ENCODE results near the gene NOS1AP. TPM values are rescaled to one million over a fixed set of nuclear protein-coding genes. Genes with fewer than 3 reads are reported as not detected.

NOS1AP gene
- total and polyA plus RNA-seq, 2 donors from 2014 or later: 0.47 to 10.7 TPM

- TF ChIP-seq CTCF (IDR thresholded peaks at IDR 0.05; ENCODE audit: borderline replicate concordance, extremely low read depth, insufficient read depth): no peak
- H3K4me3 ChIP-seq (ENCODE audit: low read length in 3 of 3): no peak overlapping the region
- H3K4me1 ChIP-seq (ENCODE audit: control insufficient read depth in 2 of 3, insufficient read depth in 2 of 3, low read depth in 1 of 3, low read length in 3 of 3): peaks cover 6 to 18% (median 11%) of the 10 kb centered on the region in 3 donors
- no peaks in the 10 kb centered on the region for H3K36me3 ChIP-seq (ENCODE audit: control insufficient read depth in 2 of 3, insufficient read depth in 3 of 3, low read length in 3 of 3)
- intact Hi-C loops (cut with DNase I): no loop called here
- FAIRE-seq (no peak), DNase-seq (no peak)
- H3K27me3 ChIP-seq (ENCODE audit: control insufficient read depth, insufficient read depth, low read length): no peaks in the 10 kb centered on the region
- no peak overlapping the region for H3K9ac ChIP-seq (ENCODE audit: low read length in 3 of 3)
- H3K27ac ChIP-seq (ENCODE audit: low read depth in 2 of 2, low read length in 2 of 2): no peak overlapping the region
- H3K9me3 ChIP-seq (ENCODE audit: control insufficient read depth in 2 of 3, insufficient read depth in 1 of 3, low read length in 3 of 3): no peaks in the 10 kb centered on the region
These were observed 149.5 kb downstream of the NOS1AP start for GRCh38 chr1:162218975-162219374.

GRCh38 chr1:162219461-162219860 is 150.0 kb downstream of the NOS1AP start:
- Histone ChIP-seq H3K9me3 (ENCODE audit: control insufficient read depth in 2 of 3, insufficient read depth in 1 of 3, low read length in 3 of 3) (no peaks in the 10 kb centered on the region), H3K36me3 (ENCODE audit: control insufficient read depth in 2 of 3, insufficient read depth in 3 of 3, low read length in 3 of 3) (no peaks in the 10 kb centered on the region), H3K27me3 (ENCODE audit: control insufficient read depth, insufficient read depth, low read length) (no peaks in the 10 kb centered on the region), H3K4me3 (ENCODE audit: low read length in 3 of 3) (no peak overlapping the region), H3K27ac (ENCODE audit: low read depth in 2 of 2, low read length in 2 of 2) (no peak overlapping the region), H3K9ac (ENCODE audit: low read length in 3 of 3) (no peak overlapping the region), H3K4me1 (ENCODE audit: control insufficient read depth in 2 of 3, insufficient read depth in 2 of 3, low read depth in 1 of 3, low read length in 3 of 3) (peaks cover 6 to 16% (median 6%) of the 10 kb centered on the region in 3 donors)
- no peak for DNase-seq
- intact Hi-C loops (cut with DNase I): no loop called here
- no peak for TF ChIP-seq CTCF (IDR thresholded peaks at IDR 0.05; ENCODE audit: borderline replicate concordance, extremely low read depth, insufficient read depth)
- no peak for FAIRE-seq

- Histone ChIP-seq H3K9me3 (ENCODE audit: control insufficient read depth in 2 of 3, insufficient read depth in 1 of 3, low read length in 3 of 3) (no peaks in the 10 kb centered on the region), H3K4me3 (ENCODE audit: low read length in 3 of 3) (no peak overlapping the region), H3K27ac (ENCODE audit: low read depth in 2 of 2, low read length in 2 of 2) (no peak overlapping the region), H3K4me1 (ENCODE audit: control insufficient read depth in 2 of 3, insufficient read depth in 2 of 3, low read depth in 1 of 3, low read length in 3 of 3) (peaks cover under 1 to 12% (median 6%) of the 10 kb centered on the region in 3 donors), H3K9ac (ENCODE audit: low read length in 3 of 3) (no peak overlapping the region), H3K27me3 (ENCODE audit: control insufficient read depth, insufficient read depth, low read length) (no peaks in the 10 kb centered on the region), H3K36me3 (ENCODE audit: control insufficient read depth in 2 of 3, insufficient read depth in 3 of 3, low read length in 3 of 3) (no peaks in the 10 kb centered on the region)
- intact Hi-C loops (cut with DNase I): no loop called here
- TF ChIP-seq CTCF (IDR thresholded peaks at IDR 0.05; ENCODE audit: borderline replicate concordance, extremely low read depth, insufficient read depth): no peak
- DNase-seq (no peak), FAIRE-seq (no peak)
These were observed 150.6 kb downstream of the NOS1AP start for GRCh38 chr1:162220009-162220539.

- H3K36me3 ChIP-seq (ENCODE audit: control insufficient read depth in 2 of 3, insufficient read depth in 3 of 3, low read length in 3 of 3): no peaks in the 10 kb centered on the region
- no peaks in the 10 kb centered on the region for H3K9me3 ChIP-seq (ENCODE audit: control insufficient read depth in 2 of 3, insufficient read depth in 1 of 3, low read length in 3 of 3)
- no peak overlapping the region for H3K27ac ChIP-seq (ENCODE audit: low read depth in 2 of 2, low read length in 2 of 2)
- FAIRE-seq (no peak), DNase-seq (peak in 2 of 5 donors; percentile 55 to 67)
- H3K27me3 ChIP-seq (ENCODE audit: control insufficient read depth, insufficient read depth, low read length): no peaks in the 10 kb centered on the region
- H3K4me3 ChIP-seq (ENCODE audit: low read length in 3 of 3): no peak overlapping the region
- peaks cover 0 to 6% (median 5%) of the 10 kb centered on the region in 3 donors for H3K4me1 ChIP-seq (ENCODE audit: control insufficient read depth in 2 of 3, insufficient read depth in 2 of 3, low read depth in 1 of 3, low read length in 3 of 3)
- H3K9ac ChIP-seq (ENCODE audit: low read length in 3 of 3): no peak overlapping the region
- TF ChIP-seq CTCF (IDR thresholded peaks at IDR 0.05; ENCODE audit: borderline replicate concordance, extremely low read depth, insufficient read depth): no peak
- intact Hi-C loops (cut with DNase I): no loop called here
These were observed 152.5 kb downstream of the NOS1AP start for GRCh38 chr1:162222014-162222413.
